GM12878 (cell line): Measurements from ENCODE around the gene GPR141.

Source experiments
- CBFB ChIP-seq: IDR thresholded peaks from 2 replicates; pipeline ENCODE4 v1.6.1; 2016; ENCODE audit warnings: antibody characterized with exemption, low read depth
- EP300 ChIP-seq, 2 experiments: fragments of 150-350 bp in 1 of 2; IDR thresholded peaks; 2 replicates each; pipeline ENCODE4 v1.6.1; 2011 to 2012; ENCODE audit warnings: low read depth in 2 of 2, low read length in 2 of 2, borderline replicate concordance in 1 of 2, improper control_type of control experiment in 1 of 2, inconsistent platforms in 1 of 2; ENCODE audit not compliant: control insufficient read depth in 1 of 2
- EZH2 ChIP-seq: IDR thresholded peaks from 2 replicates; pipeline ENCODE4 v1.6.1; 2012; ENCODE audit warnings: low read depth, mild to moderate bottlenecking, control low read depth, inconsistent platforms, low read length, borderline replicate concordance; ENCODE audit not compliant: control insufficient read depth
- KLF5 ChIP-seq: fragments of 450-650 bp; IDR thresholded peaks from 2 replicates; pipeline ENCODE4 v1.6.1; 2014; ENCODE audit warnings: mild to moderate bottlenecking; ENCODE audit not compliant: partially characterized antibody
- ZNF24 ChIP-seq: fragments of 450-650 bp; IDR thresholded peaks from 2 replicates; pipeline ENCODE4 v1.6.1; 2017; ENCODE audit warnings: antibody characterized with exemption, mild to moderate bottlenecking
- TF ChIP-seq, protein P1 (sequence below), 3 experiments: IDR thresholded peaks in 2 of 3; conservative IDR thresholded peaks in 1 of 3; 2 replicates each; pipeline ENCODE4 v1.5.1; 2011; ENCODE audit warnings: low read depth in 3 of 3, low read length in 3 of 3, mild to moderate bottlenecking in 3 of 3, control low read depth in 2 of 3, moderate library complexity in 2 of 3, inconsistent platforms in 1 of 3, mixed read lengths in 1 of 3; ENCODE audit not compliant: control insufficient read depth in 2 of 3, insufficient read depth in 1 of 3; ENCODE audit errors: extremely low read depth in 1 of 3

DNA sequence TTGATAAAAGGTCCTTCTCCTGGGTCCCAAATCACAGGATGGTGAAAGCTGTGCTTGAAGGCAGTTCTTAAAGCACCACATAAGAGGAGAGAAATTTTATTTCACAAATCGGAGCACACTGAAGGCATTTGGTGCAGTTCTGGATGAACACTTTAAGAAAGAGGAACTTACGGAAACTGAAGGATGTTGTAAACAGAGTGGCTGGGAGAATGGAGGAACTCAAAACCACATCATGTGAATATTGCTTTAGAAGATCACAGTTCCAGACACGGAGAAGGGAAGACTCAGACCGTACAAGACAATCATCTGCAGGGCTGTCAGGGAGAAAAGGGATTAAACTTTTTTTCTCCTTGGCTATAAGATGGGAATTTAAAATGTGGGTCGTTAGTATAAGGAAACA is 9.0 kb upstream of the GPR141 start:
- TF ChIP-seq EP300 (IDR thresholded peaks at IDR 0.05; ENCODE audit: borderline replicate concordance in 1 of 2, control insufficient read depth in 1 of 2, low read depth in 2 of 2, low read length in 2 of 2): no peak
- TF ChIP-seq KLF5: no peak
- no peak for TF ChIP-seq ZNF24
- no peak for TF ChIP-seq CBFB
- TF ChIP-seq, protein P1, sequence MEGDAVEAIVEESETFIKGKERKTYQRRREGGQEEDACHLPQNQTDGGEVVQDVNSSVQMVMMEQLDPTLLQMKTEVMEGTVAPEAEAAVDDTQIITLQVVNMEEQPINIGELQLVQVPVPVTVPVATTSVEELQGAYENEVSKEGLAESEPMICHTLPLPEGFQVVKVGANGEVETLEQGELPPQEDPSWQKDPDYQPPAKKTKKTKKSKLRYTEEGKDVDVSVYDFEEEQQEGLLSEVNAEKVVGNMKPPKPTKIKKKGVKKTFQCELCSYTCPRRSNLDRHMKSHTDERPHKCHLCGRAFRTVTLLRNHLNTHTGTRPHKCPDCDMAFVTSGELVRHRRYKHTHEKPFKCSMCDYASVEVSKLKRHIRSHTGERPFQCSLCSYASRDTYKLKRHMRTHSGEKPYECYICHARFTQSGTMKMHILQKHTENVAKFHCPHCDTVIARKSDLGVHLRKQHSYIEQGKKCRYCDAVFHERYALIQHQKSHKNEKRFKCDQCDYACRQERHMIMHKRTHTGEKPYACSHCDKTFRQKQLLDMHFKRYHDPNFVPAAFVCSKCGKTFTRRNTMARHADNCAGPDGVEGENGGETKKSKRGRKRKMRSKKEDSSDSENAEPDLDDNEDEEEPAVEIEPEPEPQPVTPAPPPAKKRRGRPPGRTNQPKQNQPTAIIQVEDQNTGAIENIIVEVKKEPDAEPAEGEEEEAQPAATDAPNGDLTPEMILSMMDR (IDR thresholded peaks at IDR 0.05 in 2 of 3, conservative IDR thresholded peaks at IDR 0.05 in 1 of 3; ENCODE audit: control insufficient read depth in 2 of 3, extremely low read depth in 1 of 3, insufficient read depth in 1 of 3, low read depth in 3 of 3, low read length in 3 of 3): no peak
- TF ChIP-seq EZH2: no peak
